Upper lobe of left lung (tissue), 4 donors: ENCODE results near the gene UBQLN2.

Experiments used
- CTCF ChIP-seq, 6 experiments: fragments of 450-650 bp in 4 of 6; fragments of 200-600 bp in 2 of 6; sonication (generic) in 2 of 6; IDR thresholded peaks; one replicate each; pipeline ENCODE4 v1.5.1; 2016 to 2019; ENCODE audit warnings: antibody characterized with exemption in 6 of 6
- EP300 ChIP-seq, 4 donors: sonication (generic); formaldehyde crosslinking; IDR thresholded peaks; one replicate each; pipeline ENCODE4 v1.5.1; 2017; ENCODE audit warnings: antibody characterized with exemption in 4 of 4, control low read depth in 2 of 4
- POLR2A ChIP-seq, 4 donors: fragments of 450-650 bp; IDR thresholded peaks; one replicate each; pipeline ENCODE4 v1.5.1; 2016 to 2017; ENCODE audit warnings: antibody characterized with exemption in 4 of 4, mild to moderate bottlenecking in 2 of 4
- POLR2AphosphoS5 ChIP-seq, 2 donors: sonication (generic); formaldehyde crosslinking; IDR thresholded peaks; one replicate each; pipeline ENCODE4 v1.5.1; 2017; ENCODE audit warnings: antibody characterized with exemption in 2 of 2

GRCh38 chrX:56615282-56615681, 51.9 kb downstream of the UBQLN2 start:
- TF ChIP-seq CTCF (IDR thresholded peaks at IDR 0.05) = no peak
- no peak for TF ChIP-seq POLR2AphosphoS5 (IDR thresholded peaks at IDR 0.05)
- TF ChIP-seq EP300 (IDR thresholded peaks at IDR 0.05) = no peak
- no peak for TF ChIP-seq POLR2A (IDR thresholded peaks at IDR 0.05)
